Retinal pigment epithelial cell (primary cell): ENCODE data around the gene EXT2.

Experiments
- DNase-seq: peaks from one replicate; pipeline ENCODE4 v3.0.0-alpha.2; 2010; ENCODE audit warnings: low read depth
- H3K4me3 ChIP-seq: 2 replicates; pipeline ENCODE4 v1.5.1; 2011; ENCODE audit warnings: mild to moderate bottlenecking, low read length, control low read depth, moderate library complexity
- TF ChIP-seq, protein P1 (sequence below): conservative IDR thresholded peaks from 2 replicates; pipeline ENCODE4 v1.5.1; 2011; ENCODE audit warnings: low read depth, low read length, control low read depth, inconsistent platforms

The EXT2 gene

DNA sequence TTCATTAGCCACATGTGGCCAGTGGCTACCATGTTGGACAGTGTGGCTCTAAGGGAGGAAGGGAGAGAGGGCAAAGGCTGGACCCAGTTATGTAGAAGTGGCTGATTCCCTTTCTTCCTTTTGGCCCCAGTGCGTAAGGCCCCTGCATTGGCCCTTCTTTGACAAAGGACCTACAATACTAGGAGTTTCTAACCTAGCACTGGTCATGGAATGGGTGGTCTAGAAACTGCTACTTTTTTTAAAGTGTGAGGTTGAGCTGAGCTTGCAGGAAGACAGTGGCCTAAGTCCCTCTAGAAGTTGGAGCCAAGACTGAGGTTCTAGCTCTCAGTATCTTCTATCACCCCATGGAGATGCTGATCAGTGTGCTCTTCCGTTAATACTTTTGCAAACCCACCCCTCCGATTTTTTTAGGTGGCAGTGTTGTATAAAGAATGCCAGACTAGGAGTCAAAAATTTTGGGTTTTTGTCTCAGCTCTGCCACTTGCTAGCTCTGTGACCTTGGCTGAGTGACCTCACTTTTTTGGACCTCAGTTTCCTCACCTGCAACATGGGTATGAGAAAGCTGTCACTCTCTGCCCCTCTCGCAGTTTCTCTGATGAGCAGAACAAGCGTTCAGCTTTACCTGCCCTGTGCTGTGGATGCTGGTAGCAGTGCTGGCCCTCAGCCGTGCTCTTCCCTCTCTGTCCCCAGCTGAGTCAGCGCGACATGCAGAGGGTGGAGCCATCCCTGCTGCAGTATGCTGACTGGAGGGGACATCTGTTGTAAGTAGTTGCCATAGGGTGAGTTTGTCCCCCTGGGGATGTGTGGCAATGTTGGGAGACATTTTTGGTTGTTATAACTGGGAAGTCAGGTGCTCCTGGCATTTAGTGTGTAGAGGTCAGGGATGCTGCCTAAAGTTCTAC lies 22.5 kb upstream of the EXT2 start:
- DNase-seq = no peak
- TF ChIP-seq, protein P1, sequence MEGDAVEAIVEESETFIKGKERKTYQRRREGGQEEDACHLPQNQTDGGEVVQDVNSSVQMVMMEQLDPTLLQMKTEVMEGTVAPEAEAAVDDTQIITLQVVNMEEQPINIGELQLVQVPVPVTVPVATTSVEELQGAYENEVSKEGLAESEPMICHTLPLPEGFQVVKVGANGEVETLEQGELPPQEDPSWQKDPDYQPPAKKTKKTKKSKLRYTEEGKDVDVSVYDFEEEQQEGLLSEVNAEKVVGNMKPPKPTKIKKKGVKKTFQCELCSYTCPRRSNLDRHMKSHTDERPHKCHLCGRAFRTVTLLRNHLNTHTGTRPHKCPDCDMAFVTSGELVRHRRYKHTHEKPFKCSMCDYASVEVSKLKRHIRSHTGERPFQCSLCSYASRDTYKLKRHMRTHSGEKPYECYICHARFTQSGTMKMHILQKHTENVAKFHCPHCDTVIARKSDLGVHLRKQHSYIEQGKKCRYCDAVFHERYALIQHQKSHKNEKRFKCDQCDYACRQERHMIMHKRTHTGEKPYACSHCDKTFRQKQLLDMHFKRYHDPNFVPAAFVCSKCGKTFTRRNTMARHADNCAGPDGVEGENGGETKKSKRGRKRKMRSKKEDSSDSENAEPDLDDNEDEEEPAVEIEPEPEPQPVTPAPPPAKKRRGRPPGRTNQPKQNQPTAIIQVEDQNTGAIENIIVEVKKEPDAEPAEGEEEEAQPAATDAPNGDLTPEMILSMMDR = no peak
- no peak overlapping the region for H3K4me3 ChIP-seq

DNA sequence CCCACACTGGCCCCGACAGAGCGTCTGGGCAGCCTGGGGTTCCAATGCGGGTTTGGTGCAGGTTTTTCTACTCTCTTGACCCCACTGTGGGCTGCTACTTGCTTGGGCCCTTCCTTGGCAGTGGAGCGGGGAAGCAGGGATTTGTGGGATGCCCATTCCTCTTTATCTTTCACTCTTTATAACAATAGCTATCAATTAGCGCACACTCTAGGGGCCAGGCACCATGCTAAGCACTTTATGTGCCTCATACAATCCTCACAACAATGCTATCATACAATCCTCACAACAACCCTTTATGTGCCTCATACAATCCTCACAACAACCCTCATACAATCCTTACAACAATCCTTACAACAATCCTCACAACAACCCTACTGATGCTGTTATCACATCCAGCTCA lies 16.7 kb upstream of the EXT2 start:
- no peak for DNase-seq
- H3K4me3 ChIP-seq = no peak overlapping the region
- TF ChIP-seq, protein P1 = no peak

DNA sequence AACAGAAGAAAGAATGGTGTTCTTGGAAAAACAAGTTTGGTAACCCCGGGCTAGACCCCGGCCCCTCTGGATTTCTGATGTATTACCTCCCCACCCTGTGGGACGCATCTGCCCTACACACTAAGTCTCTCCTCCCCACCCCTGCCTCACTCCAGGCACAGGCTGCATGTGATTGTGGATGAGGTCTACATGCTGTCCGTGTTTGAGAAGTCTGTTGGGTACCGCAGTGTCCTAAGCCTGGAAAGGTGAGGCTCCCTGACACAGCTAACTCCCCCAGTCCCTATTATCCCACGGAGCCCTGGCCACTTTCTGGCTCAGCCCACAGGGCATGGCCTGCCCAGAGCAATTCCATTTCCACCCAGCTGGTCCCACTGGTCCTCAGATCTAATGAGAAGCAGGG lies 16.1 kb upstream of the EXT2 start:
- no peak overlapping the region for H3K4me3 ChIP-seq
- no peak for DNase-seq
- TF ChIP-seq, protein P1 = no peak

- TF ChIP-seq, protein P1 = no peak
- no peak for DNase-seq
- no peak overlapping the region for H3K4me3 ChIP-seq
These were observed 14.5 kb upstream of the EXT2 start for GRCh38 chr11:44080951-44081350.

- TF ChIP-seq, protein P1 = no peak
- H3K4me3 ChIP-seq = no peak overlapping the region
- DNase-seq = no peak
These were observed 12.8 kb upstream of the EXT2 start for GRCh38 chr11:44082645-44083044.

- no peak for DNase-seq
- TF ChIP-seq, protein P1 = no peak
- no peak overlapping the region for H3K4me3 ChIP-seq
These were observed 12.0 kb upstream of the EXT2 start for GRCh38 chr11:44083433-44083832.

DNA sequence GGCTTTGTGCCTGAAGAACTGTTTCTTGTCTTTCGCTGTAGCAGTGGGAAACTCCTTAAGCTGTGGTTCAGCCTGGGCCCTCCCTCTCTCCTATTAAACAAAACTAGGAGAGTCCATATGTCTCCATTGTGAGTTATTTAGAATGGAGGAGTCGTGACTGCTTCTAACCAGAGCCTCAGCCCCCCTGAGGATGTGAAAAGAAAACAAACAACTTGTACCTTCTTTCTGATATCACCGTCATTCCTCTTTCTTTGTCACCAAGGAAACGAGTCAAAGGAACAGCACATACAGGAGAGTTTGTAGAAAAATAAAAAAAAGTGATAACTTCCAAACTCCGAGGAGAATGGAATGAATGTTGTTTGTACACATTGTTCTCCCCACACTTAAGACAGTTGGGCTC lies 11.6 kb upstream of the EXT2 start:
- no peak overlapping the region for H3K4me3 ChIP-seq
- TF ChIP-seq, protein P1 = no peak
- no peak for DNase-seq
